ENCODE data around the gene FAM151A. TPM values are rescaled to one million over a fixed set of nuclear protein-coding genes. Genes with fewer than 3 reads are reported as not detected.

Gene FAM151A
- total RNA-seq, 1 donor: not detected

- DNase-seq (ENCODE audit: low read depth): no peak
- TF ChIP-seq CTCF (IDR thresholded peaks at IDR 0.05; ENCODE audit: insufficient read depth, low read depth, low read length): no peak
- no peak overlapping the region for H3K4me3 ChIP-seq (ENCODE audit: low read depth, low read length)
Measured at GRCh38 chr1:54583871-54584270, 39.5 kb downstream of the FAM151A start.

GRCh38 chr1:54583307-54583686 is 40.0 kb downstream of the FAM151A start:
- H3K4me3 ChIP-seq (ENCODE audit: low read depth, low read length): no peak overlapping the region
- TF ChIP-seq CTCF (IDR thresholded peaks at IDR 0.05; ENCODE audit: insufficient read depth, low read depth, low read length): no peak
- no peak for DNase-seq (ENCODE audit: low read depth)

- DNase-seq (ENCODE audit: low read depth): no peak
- no peak overlapping the region for H3K4me3 ChIP-seq (ENCODE audit: low read depth, low read length)
- TF ChIP-seq CTCF (IDR thresholded peaks at IDR 0.05; ENCODE audit: insufficient read depth, low read depth, low read length): no peak
Measured at GRCh38 chr1:54582566-54583306, 40.6 kb downstream of the FAM151A start.

GRCh38 chr1:54581621-54582035 is 41.7 kb downstream of the FAM151A start:
- TF ChIP-seq CTCF (IDR thresholded peaks at IDR 0.05; ENCODE audit: insufficient read depth, low read depth, low read length): no peak
- peak; percentile 42 for DNase-seq (ENCODE audit: low read depth)
- H3K4me3 ChIP-seq (ENCODE audit: low read depth, low read length): no peak overlapping the region

GRCh38 chr1:54580856-54581550 is 42.3 kb downstream of the FAM151A start:
- H3K4me3 ChIP-seq (ENCODE audit: low read depth, low read length): no peak overlapping the region
- TF ChIP-seq CTCF (IDR thresholded peaks at IDR 0.05; ENCODE audit: insufficient read depth, low read depth, low read length): no peak
- no peak for DNase-seq (ENCODE audit: low read depth)

GRCh38 chr1:54579337-54579781 is 44.0 kb downstream of the FAM151A start:
- no peak for DNase-seq (ENCODE audit: low read depth)
- no peak overlapping the region for H3K4me3 ChIP-seq (ENCODE audit: low read depth, low read length)
- TF ChIP-seq CTCF (IDR thresholded peaks at IDR 0.05; ENCODE audit: insufficient read depth, low read depth, low read length): no peak
